Measurements from ENCODE around the gene LTB4R2.
"Not testable (repeated sequence)": the region's sequence is repeated elsewhere in the genome, so short reads cannot be mapped to it uniquely, and the experiment has no call there.

The LTB4R2 gene

DNA sequence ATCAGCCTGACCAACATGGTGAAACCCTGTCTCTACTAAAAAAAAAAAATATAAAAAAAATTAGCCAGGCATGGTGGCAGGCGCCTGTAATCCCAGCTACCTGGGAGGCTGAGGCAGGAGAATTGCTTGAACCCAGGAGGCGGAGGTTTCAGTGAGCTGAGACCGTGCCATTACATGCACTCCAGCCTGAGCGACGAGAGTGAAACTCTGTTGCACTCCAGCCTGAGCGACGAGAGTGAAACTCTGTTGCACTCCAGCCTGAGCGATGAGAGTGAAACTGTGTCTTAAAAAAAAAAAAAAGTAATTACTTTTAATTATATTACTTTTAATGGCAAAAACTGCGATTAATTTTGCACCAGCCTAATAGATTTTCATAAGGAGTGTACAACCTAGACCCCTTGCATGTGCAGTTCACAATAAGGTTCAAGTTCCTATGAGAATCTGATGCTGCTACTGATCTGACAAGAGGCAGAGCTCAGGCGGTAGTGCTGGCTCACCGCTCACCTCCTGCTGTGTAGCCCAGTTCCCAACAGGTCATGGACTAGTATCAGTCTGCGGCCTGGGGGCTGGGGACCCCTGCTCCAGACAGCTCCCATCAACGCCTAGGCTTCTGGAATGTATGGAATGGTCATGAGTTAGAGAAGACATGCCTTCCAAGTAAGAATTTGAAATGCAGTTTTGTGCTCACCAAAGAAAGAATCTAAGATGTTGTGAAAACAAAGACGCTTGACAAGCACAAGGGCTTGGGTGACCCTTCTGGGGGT, 11.5 kb downstream of the LTB4R2 start:
- no peak overlapping the region for H3K9ac ChIP-seq (ENCODE audit: low read length)
- H3K9me3 ChIP-seq (ENCODE audit: control insufficient read depth, low read length), result no peaks in the 10 kb centered on the region
- peaks cover 2% of the 10 kb centered on the region for H3K4me1 ChIP-seq (ENCODE audit: control insufficient read depth, insufficient read depth, low read length)
- H3K4me3 ChIP-seq (ENCODE audit: low read length), result no peak overlapping the region
- no peaks in the 10 kb centered on the region for H3K36me3 ChIP-seq (ENCODE audit: control insufficient read depth, insufficient read depth, low read length)
- peaks cover 10% of the 10 kb centered on the region for H3K27me3 ChIP-seq (ENCODE audit: control insufficient read depth, insufficient read depth, low read length)

DNA sequence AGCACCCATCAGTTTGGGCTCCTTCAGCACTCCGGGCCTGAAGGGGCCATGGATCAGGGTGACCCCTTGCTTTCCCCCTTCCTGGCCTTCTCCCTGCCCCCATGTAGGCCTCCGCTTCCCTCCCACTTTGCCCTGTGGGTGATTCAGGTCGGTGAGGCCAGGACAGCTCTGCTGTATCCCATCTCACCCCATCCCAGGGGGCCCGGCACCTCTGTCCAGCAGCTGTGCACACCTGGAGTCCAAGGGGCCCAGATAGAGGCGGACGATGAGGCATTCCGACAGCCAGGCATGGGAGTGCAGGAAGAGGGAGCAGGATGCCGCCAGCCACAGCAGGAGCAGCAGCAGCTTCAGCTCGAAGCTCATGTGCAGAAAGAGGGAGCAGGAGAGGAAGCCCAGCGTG, 12.7 kb downstream of the LTB4R2 start:
- Histone ChIP-seq H3K4me1 (ENCODE audit: control insufficient read depth, insufficient read depth, low read length) (no peaks in the 10 kb centered on the region), H3K36me3 (ENCODE audit: control insufficient read depth, insufficient read depth, low read length) (no peaks in the 10 kb centered on the region), H3K4me3 (ENCODE audit: low read length) (no peak overlapping the region), H3K9ac (ENCODE audit: low read length) (no peak overlapping the region), H3K9me3 (ENCODE audit: control insufficient read depth, low read length) (no peaks in the 10 kb centered on the region), H3K27me3 (ENCODE audit: control insufficient read depth, insufficient read depth, low read length) (peaks cover 10% of the 10 kb centered on the region)

DNA sequence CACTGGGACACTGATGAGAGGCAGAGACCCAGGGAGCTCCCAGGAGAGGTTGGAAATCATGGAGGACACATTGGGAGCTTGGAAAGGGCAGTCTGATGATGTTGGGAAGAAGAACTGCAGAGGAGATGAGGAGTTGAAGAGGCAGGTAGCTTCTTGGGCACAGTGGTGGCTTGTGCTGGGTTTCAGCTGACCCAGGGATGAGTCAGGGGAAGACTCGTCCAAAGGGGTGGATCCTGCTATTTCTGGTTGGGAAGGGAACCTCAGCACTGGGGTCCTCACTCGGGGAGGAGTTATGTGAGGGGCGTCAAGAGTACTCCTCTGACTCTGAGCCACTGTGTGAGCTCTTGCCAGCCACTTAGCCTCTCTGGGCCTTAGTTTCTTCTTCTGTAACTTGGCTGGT, 13.4 kb downstream of the LTB4R2 start:
- Histone ChIP-seq H3K4me3 (ENCODE audit: low read length) (no peak overlapping the region), H3K36me3 (ENCODE audit: control insufficient read depth, insufficient read depth, low read length) (no peaks in the 10 kb centered on the region), H3K9me3 (ENCODE audit: control insufficient read depth, low read length) (no peaks in the 10 kb centered on the region), H3K4me1 (ENCODE audit: control insufficient read depth, insufficient read depth, low read length) (no peaks in the 10 kb centered on the region), H3K9ac (ENCODE audit: low read length) (no peak overlapping the region), H3K27me3 (ENCODE audit: control insufficient read depth, insufficient read depth, low read length) (peaks cover 10% of the 10 kb centered on the region)

DNA sequence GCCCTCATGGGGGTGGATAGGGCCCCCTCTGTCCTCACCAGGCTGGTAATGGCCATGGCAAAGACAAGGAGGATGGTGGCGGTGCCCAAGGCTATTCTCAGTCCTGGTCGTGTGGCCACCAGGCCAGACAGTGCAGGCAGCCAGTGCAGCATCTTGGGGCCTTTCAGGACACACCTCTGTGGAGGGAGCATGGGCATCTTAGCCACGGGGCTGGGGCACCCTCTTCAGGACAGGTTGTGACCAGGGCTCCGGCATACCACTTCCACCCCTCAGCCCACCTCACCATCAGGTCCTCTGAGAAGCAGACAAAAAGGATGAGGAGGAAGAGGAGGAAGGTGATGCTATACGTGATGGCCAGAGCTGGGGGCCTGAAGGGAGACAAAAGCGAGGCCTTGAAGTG, 14.1 kb downstream of the LTB4R2 start:
- no peaks in the 10 kb centered on the region for H3K4me1 ChIP-seq (ENCODE audit: control insufficient read depth, insufficient read depth, low read length)
- no peaks in the 10 kb centered on the region for H3K36me3 ChIP-seq (ENCODE audit: control insufficient read depth, insufficient read depth, low read length)
- no peaks in the 10 kb centered on the region for H3K9me3 ChIP-seq (ENCODE audit: control insufficient read depth, low read length)
- H3K4me3 ChIP-seq (ENCODE audit: low read length), result no peak overlapping the region
- H3K27me3 ChIP-seq (ENCODE audit: control insufficient read depth, insufficient read depth, low read length), result peaks cover 11% of the 10 kb centered on the region
- H3K9ac ChIP-seq (ENCODE audit: low read length), result no peak overlapping the region

GRCh38 chr14:24325041-24325530, 15.1 kb downstream of the LTB4R2 start:
- no peak overlapping the region for H3K4me3 ChIP-seq (ENCODE audit: low read length)
- no peaks in the 10 kb centered on the region for H3K36me3 ChIP-seq (ENCODE audit: control insufficient read depth, insufficient read depth, low read length)
- H3K27me3 ChIP-seq (ENCODE audit: control insufficient read depth, insufficient read depth, low read length), result peaks cover 10% of the 10 kb centered on the region
- no peaks in the 10 kb centered on the region for H3K9me3 ChIP-seq (ENCODE audit: control insufficient read depth, low read length)
- H3K4me1 ChIP-seq (ENCODE audit: control insufficient read depth, insufficient read depth, low read length), result no peaks in the 10 kb centered on the region
- H3K9ac ChIP-seq (ENCODE audit: low read length), result no peak overlapping the region

GRCh38 chr14:24325963-24326362, 16.0 kb downstream of the LTB4R2 start:
- Histone ChIP-seq H3K4me1 (ENCODE audit: control insufficient read depth, insufficient read depth, low read length) (no peaks in the 10 kb centered on the region), H3K36me3 (ENCODE audit: control insufficient read depth, insufficient read depth, low read length) (no peaks in the 10 kb centered on the region), H3K27me3 (ENCODE audit: control insufficient read depth, insufficient read depth, low read length) (peaks cover 10% of the 10 kb centered on the region), H3K4me3 (ENCODE audit: low read length) (no peak overlapping the region), H3K9me3 (ENCODE audit: control insufficient read depth, low read length) (no peaks in the 10 kb centered on the region), H3K9ac (ENCODE audit: low read length) (no peak overlapping the region)

- Histone ChIP-seq H3K9me3 (ENCODE audit: control insufficient read depth, low read length) (no peaks in the 10 kb centered on the region), H3K27me3 (ENCODE audit: control insufficient read depth, insufficient read depth, low read length) (peaks cover 10% of the 10 kb centered on the region), H3K4me1 (ENCODE audit: control insufficient read depth, insufficient read depth, low read length) (peaks cover 1% of the 10 kb centered on the region), H3K9ac (ENCODE audit: low read length) (no peak overlapping the region), H3K36me3 (ENCODE audit: control insufficient read depth, insufficient read depth, low read length) (no peaks in the 10 kb centered on the region), H3K4me3 (ENCODE audit: low read length) (no peak overlapping the region)
These were observed 17.4 kb downstream of the LTB4R2 start for GRCh38 chr14:24327303-24327702.

DNA sequence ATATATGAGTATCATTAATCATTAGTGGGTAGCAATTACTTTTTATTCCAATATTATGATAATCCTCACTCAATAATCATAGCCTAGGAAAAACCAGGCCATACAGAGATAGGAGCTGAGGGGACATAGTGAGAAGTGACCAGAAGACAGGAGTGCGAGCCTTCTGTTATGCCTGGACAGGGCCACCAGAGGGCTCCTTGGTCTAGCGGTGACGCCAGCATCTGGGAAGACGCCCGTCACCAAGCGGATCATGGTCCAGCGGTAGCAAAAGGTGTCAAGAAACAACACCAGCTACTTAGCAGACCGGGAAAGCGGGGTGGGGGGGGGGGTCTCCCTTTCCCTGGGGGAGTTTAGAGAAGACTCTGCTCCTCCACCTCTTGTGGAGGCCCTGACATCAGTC, 18.0 kb downstream of the LTB4R2 start:
- not testable (repeated sequence) for H3K27me3 ChIP-seq (ENCODE audit: control insufficient read depth, insufficient read depth, low read length); H3K36me3 ChIP-seq (ENCODE audit: control insufficient read depth, insufficient read depth, low read length); H3K4me3 ChIP-seq (ENCODE audit: low read length); H3K4me1 ChIP-seq (ENCODE audit: control insufficient read depth, insufficient read depth, low read length); H3K9me3 ChIP-seq (ENCODE audit: control insufficient read depth, low read length); H3K9ac ChIP-seq (ENCODE audit: low read length)

DNA sequence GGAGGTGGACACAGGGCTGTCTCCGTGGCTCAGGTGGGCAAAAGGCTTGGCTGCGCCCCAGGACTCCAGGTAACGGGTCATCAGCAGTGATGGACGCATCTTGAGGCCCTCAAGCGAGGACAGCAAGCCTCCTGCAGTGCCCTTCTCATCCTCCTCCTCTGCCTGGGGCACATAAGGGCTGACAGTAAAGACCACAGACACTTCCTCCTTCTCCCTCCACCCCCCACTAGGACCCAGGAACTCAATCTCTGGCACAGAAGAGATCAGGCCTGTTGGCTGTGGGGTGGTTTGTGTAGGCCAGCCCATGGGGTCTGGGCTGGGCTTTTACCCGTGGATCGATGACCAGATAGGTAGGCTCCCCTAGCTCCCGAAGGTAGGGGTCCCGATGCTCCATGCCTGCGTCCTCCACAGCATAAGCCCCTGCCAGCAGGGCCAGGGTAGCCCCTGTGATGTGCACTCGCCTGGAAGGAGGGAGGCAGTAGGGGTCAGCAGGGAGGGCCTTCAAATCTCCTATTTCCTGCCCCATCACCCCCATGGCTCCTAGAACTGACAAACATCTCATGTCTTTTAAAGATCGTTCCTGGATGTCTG, 19.2 kb downstream of the LTB4R2 start:
- H3K9me3 ChIP-seq (ENCODE audit: control insufficient read depth, low read length), result no peaks in the 10 kb centered on the region
- H3K27me3 ChIP-seq (ENCODE audit: control insufficient read depth, insufficient read depth, low read length), result peaks cover 19% of the 10 kb centered on the region
- H3K9ac ChIP-seq (ENCODE audit: low read length), result peak overlapping the region; percentile 15
- H3K4me1 ChIP-seq (ENCODE audit: control insufficient read depth, insufficient read depth, low read length), result peaks cover 20% of the 10 kb centered on the region
- no peak overlapping the region for H3K4me3 ChIP-seq (ENCODE audit: low read length)
- H3K36me3 ChIP-seq (ENCODE audit: control insufficient read depth, insufficient read depth, low read length), result no peaks in the 10 kb centered on the region

- Histone ChIP-seq H3K4me1 (ENCODE audit: control insufficient read depth, insufficient read depth, low read length) (peaks cover 26% of the 10 kb centered on the region), H3K9ac (ENCODE audit: low read length) (peak overlapping the region; percentile 15), H3K27me3 (ENCODE audit: control insufficient read depth, insufficient read depth, low read length) (peaks cover 24% of the 10 kb centered on the region), H3K36me3 (ENCODE audit: control insufficient read depth, insufficient read depth, low read length) (no peaks in the 10 kb centered on the region), H3K4me3 (ENCODE audit: low read length) (no peak overlapping the region), H3K9me3 (ENCODE audit: control insufficient read depth, low read length) (no peaks in the 10 kb centered on the region)
These were observed 19.8 kb downstream of the LTB4R2 start for GRCh38 chr14:24329736-24330135.

DNA sequence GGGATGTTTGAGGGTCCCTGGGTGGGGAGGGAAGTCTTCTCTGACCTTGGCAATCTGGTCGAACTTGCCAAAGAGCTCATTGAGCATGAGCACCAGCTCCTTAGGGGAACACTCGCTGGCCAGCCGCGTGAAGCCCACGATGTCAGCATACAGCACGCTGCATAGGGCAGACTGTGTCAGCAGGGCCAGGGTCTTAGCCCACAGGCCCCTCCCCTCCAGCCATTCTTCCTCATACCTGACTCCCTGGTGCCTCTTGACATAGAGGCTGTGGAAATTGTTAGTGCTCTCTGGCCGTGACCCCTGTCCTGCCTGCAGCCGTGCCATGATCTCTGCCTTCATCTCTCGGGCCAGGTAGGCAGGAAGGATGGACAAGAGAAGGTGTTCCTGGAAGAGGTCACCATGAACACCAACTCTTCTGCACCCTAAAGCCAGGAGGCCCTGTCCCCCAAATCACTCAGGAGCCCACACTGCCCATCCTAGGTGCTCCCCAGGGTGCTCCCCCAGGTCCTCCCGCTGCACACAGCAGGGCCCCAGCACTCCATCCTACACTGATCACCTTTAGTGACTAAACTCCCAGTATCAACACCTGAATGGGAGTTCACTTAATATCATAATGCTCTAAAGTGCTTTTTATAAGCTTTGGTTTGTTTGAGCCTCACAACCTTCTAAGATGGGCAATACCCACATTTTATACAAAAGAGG, 21.2 kb downstream of the LTB4R2 start:
- H3K9ac ChIP-seq (ENCODE audit: low read length), result no peak overlapping the region
- H3K36me3 ChIP-seq (ENCODE audit: control insufficient read depth, insufficient read depth, low read length), result no peaks in the 10 kb centered on the region
- peaks cover 26% of the 10 kb centered on the region for H3K27me3 ChIP-seq (ENCODE audit: control insufficient read depth, insufficient read depth, low read length)
- H3K4me1 ChIP-seq (ENCODE audit: control insufficient read depth, insufficient read depth, low read length), result peaks cover 30% of the 10 kb centered on the region
- H3K4me3 ChIP-seq (ENCODE audit: low read length), result no peak overlapping the region
- no peaks in the 10 kb centered on the region for H3K9me3 ChIP-seq (ENCODE audit: control insufficient read depth, low read length)

DNA sequence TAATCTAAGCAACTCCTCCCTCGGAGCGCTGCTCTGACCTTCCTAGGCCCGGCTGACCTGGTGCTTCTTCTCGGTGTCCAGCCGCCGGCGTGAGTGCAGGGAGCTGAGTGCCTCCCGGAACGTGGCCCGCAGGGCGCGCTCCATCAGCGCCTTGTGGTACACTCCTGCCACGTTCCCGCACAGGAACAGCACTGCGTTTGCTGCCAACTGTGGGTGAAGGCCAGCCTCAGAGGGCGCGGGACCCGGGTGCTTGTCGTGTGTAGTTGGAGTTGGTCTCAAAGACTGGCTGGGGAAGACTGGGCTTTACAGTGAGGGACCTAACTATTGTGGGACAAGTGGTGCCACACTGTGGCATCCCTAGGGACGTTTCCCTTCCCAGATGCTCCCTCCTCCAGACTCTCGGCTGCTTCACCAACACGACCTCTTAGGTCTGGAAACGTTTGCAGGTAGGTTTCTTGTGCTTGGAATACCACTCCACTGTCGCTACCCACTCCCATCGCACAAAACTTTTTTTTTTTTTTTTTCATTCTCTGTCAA, 21.9 kb downstream of the LTB4R2 start:
- H3K36me3 ChIP-seq (ENCODE audit: control insufficient read depth, insufficient read depth, low read length), result no peaks in the 10 kb centered on the region
- H3K27me3 ChIP-seq (ENCODE audit: control insufficient read depth, insufficient read depth, low read length), result peaks cover 24% of the 10 kb centered on the region
- H3K4me3 ChIP-seq (ENCODE audit: low read length), result no peak overlapping the region
- H3K9me3 ChIP-seq (ENCODE audit: control insufficient read depth, low read length), result no peaks in the 10 kb centered on the region
- H3K4me1 ChIP-seq (ENCODE audit: control insufficient read depth, insufficient read depth, low read length), result peaks cover 30% of the 10 kb centered on the region
- no peak overlapping the region for H3K9ac ChIP-seq (ENCODE audit: low read length)
